ENCODE data around the gene LIPK.

- TF ChIP-seq GATA3 (IDR thresholded peaks at IDR 0.05; ENCODE audit: low read depth, low read length): no peak
- no peak for TF ChIP-seq GATA2 (IDR thresholded peaks at IDR 0.05; ENCODE audit: low read depth, low read length)
Observed at GRCh38 chr10:88762906-88763305, 56.9 kb downstream of the LIPK start.

All from SH-SY5Y (cell line).